ENCODE results near the gene TMEM134. TPM values are rescaled to one million over a fixed set of nuclear protein-coding genes. Genes with fewer than 3 reads are reported as not detected.

TMEM134 gene
- total RNA-seq, 1 experiment from 2014 or later: 73.5 TPM

DNA sequence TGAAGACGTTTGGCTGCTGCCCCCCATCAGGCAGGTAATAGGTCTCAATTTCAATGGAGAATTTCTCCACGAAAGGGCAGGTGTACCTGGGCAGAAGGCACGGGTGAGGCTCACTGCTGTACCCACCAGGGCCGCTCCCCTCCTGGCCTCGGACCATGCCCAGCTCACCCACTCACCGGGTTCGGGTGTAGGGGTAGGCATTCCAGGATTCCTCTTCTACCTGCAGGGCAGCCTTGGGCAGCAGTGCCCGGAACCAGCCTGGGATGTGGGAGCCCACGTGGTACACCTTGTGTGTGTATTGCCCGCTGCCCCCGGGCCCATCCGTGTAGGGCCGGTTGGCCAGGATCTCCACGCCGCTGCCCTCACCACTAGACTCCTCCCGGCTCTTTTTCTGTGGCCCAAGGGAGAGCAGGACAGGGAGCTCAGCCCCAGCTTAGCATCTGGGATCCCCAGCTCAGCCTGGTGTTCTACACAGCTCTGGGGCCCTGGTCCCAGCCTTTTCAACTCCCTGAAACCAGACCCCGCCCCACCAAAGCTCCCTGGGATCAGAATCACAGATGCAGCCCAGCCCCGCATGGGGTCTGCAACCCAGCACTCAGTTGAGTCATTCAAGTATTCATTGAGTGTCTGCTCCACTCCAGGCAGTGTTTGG, 33.4 kb upstream of the TMEM134 start:
- ChIA-PET POLR2A (ENCODE audit: unreplicated experiment) (interaction anchor here (0.6 kb wide), 1 partner anchor 101 kb away, joined by 3 read pairs; the partner anchor contains the start of gene PPP1CA), CTCF (no interaction called here)
- no peak for TF ChIP-seq EZH2 (IDR thresholded peaks at IDR 0.05; ENCODE audit: low read length, unreplicated experiment)
- TF ChIP-seq, protein P1, sequence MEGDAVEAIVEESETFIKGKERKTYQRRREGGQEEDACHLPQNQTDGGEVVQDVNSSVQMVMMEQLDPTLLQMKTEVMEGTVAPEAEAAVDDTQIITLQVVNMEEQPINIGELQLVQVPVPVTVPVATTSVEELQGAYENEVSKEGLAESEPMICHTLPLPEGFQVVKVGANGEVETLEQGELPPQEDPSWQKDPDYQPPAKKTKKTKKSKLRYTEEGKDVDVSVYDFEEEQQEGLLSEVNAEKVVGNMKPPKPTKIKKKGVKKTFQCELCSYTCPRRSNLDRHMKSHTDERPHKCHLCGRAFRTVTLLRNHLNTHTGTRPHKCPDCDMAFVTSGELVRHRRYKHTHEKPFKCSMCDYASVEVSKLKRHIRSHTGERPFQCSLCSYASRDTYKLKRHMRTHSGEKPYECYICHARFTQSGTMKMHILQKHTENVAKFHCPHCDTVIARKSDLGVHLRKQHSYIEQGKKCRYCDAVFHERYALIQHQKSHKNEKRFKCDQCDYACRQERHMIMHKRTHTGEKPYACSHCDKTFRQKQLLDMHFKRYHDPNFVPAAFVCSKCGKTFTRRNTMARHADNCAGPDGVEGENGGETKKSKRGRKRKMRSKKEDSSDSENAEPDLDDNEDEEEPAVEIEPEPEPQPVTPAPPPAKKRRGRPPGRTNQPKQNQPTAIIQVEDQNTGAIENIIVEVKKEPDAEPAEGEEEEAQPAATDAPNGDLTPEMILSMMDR (conservative IDR thresholded peaks at IDR 0.05; ENCODE audit: low read depth, low read length): no peak
- TF ChIP-seq EZH2phosphoT487 (IDR thresholded peaks at IDR 0.05; ENCODE audit: borderline replicate concordance, low read length): no peak
- no TSS peak for BruUV-seq (replicated peaks)
- H3K27ac ChIP-seq (ENCODE audit: low read length): no peak overlapping the region
- intact Hi-C loops (cut with micrococcal nuclease): no loop called here
- H3K79me2 ChIP-seq (ENCODE audit: low read length): peaks cover 30% of the 10 kb centered on the region
- H3F3A ChIP-seq (ENCODE audit: low read length, unreplicated experiment): no peaks in the 10 kb centered on the region
- H3K4me1 ChIP-seq (ENCODE audit: insufficient read depth, low read length): peaks cover 27% of the 10 kb centered on the region
- no peaks in the 10 kb centered on the region for H3K9me2 ChIP-seq (replicated peaks; ENCODE audit: low read length)
- peaks cover 4% of the 10 kb centered on the region; the same call in 1 of the 2 replicates for H4K20me1 ChIP-seq (ENCODE audit: low read length)
- DNase-seq (no peak), ATAC-seq (no peak)
- H3K27me3 ChIP-seq (ENCODE audit: low read length): no peaks in the 10 kb centered on the region
- H3K4me3 ChIP-seq (ENCODE audit: low read length): no peak overlapping the region
- H3K9me3 ChIP-seq (ENCODE audit: low read length): no peaks in the 10 kb centered on the region
- H3K36me3 ChIP-seq (ENCODE audit: low read depth, low read length): no peaks in the 10 kb centered on the region
- H3K9ac ChIP-seq (ENCODE audit: low read length): no peak overlapping the region
- H3K4me2 ChIP-seq (ENCODE audit: low read length): no peak overlapping the region
- H2AFZ ChIP-seq (ENCODE audit: low read length): no peak overlapping the region

DNA sequence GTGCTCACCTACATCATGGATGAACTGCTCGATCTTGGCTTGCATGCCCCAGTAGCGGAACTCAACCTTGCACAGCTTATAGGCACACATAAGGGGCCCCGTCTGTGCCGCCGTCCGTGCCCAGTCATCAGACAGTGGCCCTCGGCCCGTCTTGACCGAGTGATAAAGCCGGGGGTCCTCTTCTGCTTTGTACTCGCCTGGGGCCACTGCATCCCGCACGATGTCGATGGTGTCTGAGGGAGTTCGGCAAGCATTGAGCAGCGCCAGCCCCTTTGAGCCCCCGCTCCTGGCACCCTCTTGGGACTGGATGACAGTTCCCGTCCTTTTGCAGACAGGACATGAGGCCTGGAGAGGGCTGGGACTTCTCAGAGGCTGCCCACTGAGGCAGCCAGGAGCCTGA, 32.8 kb upstream of the TMEM134 start:
- H2AFZ ChIP-seq (ENCODE audit: low read length): no peak overlapping the region
- BruUV-seq (replicated peaks): no TSS peak
- DNase-seq (no peak), ATAC-seq (no peak)
- H3F3A ChIP-seq (ENCODE audit: low read length, unreplicated experiment): no peaks in the 10 kb centered on the region
- no peak overlapping the region for H3K27ac ChIP-seq (ENCODE audit: low read length)
- no peak overlapping the region for H3K9ac ChIP-seq (ENCODE audit: low read length)
- intact Hi-C loops (cut with micrococcal nuclease): no loop called here
- TF ChIP-seq EZH2 (IDR thresholded peaks at IDR 0.05; ENCODE audit: low read length, unreplicated experiment) (no peak), EZH2phosphoT487 (IDR thresholded peaks at IDR 0.05; ENCODE audit: borderline replicate concordance, low read length) (no peak)
- TF ChIP-seq, protein P1 (conservative IDR thresholded peaks at IDR 0.05; ENCODE audit: low read depth, low read length): no peak
- H3K27me3 ChIP-seq (ENCODE audit: low read length): no peaks in the 10 kb centered on the region
- no peaks in the 10 kb centered on the region for H3K9me2 ChIP-seq (replicated peaks; ENCODE audit: low read length)
- no peak overlapping the region for H3K4me3 ChIP-seq (ENCODE audit: low read length)
- no peak overlapping the region for H3K4me2 ChIP-seq (ENCODE audit: low read length)
- CTCF ChIA-PET: no interaction called here
- POLR2A ChIA-PET (ENCODE audit: unreplicated experiment): interaction anchor here (0.6 kb wide), 1 partner anchor 100 kb away, joined by 3 read pairs; the partner anchor contains the start of gene PPP1CA
- H3K36me3 ChIP-seq (ENCODE audit: low read depth, low read length): no peaks in the 10 kb centered on the region
- H3K9me3 ChIP-seq (ENCODE audit: low read length): no peaks in the 10 kb centered on the region
- peaks cover 24% of the 10 kb centered on the region for H3K79me2 ChIP-seq (ENCODE audit: low read length)
- H4K20me1 ChIP-seq (ENCODE audit: low read length): peaks cover 4% of the 10 kb centered on the region; the same call in 1 of the 2 replicates
- H3K4me1 ChIP-seq (ENCODE audit: insufficient read depth, low read length): peaks cover 21% of the 10 kb centered on the region
